Fibroblast of villous mesenchyme (primary cell): Measurements from ENCODE around the gene USP6. TPM values are rescaled to one million over a fixed set of nuclear protein-coding genes. Genes with fewer than 3 reads are reported as not detected.

ENCODE experiments used
- DNase-seq: peaks from one replicate; pipeline ENCODE4 v3.0.0-alpha.2; 2010; ENCODE audit warnings: low read depth
- H3K4me3 ChIP-seq: 2 replicates; pipeline ENCODE4 v1.5.1; 2011; ENCODE audit warnings: low read depth, mild to moderate bottlenecking, low read length
- total RNA-seq: library from RNA; depleted of rRNA; stranded (reverse); fragments of >200 nt; gene quantifications from 2 replicates; pipeline ENCODE4 v1.2.3, GENCODE V29; 2012
- TF ChIP-seq, protein P1 (sequence below): IDR thresholded peaks from 2 replicates; pipeline ENCODE4 v1.5.1; 2012; ENCODE audit warnings: low read depth, mild to moderate bottlenecking, low read length; ENCODE audit not compliant: insufficient read depth

Gene USP6
- total RNA-seq, 1 donor: not detected

DNA sequence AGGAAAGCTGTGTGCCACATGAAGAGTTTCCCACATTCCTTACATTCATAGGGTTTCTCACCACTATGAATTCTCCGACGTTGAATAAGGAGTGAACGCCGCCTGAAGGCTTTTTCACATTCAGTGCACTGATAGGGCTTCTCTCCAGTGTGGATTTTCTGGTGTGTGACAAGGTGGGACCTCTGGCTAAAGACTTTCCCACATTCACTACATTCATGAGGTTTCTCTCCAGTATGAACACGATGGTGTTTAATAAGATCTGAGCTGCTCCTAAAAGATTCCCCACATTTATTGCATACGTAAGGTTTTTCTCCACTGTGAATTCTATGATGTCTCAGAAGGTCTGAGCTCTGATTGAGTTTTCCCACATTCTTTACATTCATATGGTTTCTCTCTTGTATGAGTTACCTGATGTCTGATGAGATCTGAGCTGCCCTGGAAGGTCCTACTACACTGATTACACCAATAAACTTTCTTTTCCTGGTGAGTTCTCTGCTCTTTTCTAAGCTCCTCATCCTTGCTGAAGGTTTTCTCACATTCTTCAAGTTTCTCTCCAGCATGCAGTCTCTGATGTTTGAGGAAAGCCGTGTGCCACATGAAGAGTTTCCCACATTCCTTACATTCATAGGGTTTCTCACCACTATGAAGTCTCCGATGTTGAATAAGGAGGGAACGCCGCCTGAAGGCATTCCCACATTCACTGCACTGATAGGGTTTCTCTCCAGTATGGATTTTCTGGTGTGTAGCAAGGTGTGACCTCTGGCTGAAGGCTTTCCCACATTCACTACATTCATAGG, 65.9 kb downstream of the USP6 start:
- TF ChIP-seq, protein P1, sequence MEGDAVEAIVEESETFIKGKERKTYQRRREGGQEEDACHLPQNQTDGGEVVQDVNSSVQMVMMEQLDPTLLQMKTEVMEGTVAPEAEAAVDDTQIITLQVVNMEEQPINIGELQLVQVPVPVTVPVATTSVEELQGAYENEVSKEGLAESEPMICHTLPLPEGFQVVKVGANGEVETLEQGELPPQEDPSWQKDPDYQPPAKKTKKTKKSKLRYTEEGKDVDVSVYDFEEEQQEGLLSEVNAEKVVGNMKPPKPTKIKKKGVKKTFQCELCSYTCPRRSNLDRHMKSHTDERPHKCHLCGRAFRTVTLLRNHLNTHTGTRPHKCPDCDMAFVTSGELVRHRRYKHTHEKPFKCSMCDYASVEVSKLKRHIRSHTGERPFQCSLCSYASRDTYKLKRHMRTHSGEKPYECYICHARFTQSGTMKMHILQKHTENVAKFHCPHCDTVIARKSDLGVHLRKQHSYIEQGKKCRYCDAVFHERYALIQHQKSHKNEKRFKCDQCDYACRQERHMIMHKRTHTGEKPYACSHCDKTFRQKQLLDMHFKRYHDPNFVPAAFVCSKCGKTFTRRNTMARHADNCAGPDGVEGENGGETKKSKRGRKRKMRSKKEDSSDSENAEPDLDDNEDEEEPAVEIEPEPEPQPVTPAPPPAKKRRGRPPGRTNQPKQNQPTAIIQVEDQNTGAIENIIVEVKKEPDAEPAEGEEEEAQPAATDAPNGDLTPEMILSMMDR: no peak
- DNase-seq: no peak
- no peak overlapping the region for H3K4me3 ChIP-seq

DNA sequence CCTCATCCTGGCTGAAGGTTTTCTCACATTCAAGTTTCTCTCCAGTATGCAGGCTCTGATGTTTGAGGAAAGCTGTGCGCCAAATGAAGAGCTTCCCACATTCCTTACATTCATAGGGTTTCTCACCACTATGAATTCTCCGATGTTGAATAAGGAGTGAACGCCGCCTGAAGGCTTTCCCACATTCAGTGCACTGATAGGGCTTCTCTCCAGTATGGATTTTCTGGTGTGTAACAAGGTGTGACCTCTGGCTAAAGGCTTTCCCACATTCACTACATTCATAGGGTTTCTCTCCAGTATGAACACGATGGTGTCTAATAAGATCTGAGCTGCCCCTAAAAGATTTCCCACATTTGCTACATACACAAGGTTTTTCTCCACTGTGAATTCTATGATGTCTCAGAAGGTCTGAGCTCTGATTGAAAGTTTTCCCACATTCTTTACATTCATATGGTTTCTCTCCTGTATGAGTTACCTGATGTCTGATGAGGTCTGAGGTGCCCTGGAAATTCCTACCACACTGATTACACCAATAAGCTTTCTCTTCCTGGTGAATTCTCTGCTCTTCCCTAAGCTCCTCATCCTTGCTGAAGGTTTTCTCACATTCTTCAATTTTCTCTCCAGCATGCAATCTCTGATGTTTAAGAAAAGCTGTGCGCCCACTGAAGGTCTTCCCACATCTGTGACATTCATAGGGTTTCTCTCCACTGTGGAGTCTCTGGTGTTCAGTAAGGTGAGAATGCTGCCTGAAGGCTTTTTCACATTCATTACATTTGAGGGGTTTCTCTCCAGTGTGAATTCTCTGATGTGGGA, 67.0 kb downstream of the USP6 start:
- no peak overlapping the region for H3K4me3 ChIP-seq
- no peak for DNase-seq
- TF ChIP-seq, protein P1: no peak

DNA sequence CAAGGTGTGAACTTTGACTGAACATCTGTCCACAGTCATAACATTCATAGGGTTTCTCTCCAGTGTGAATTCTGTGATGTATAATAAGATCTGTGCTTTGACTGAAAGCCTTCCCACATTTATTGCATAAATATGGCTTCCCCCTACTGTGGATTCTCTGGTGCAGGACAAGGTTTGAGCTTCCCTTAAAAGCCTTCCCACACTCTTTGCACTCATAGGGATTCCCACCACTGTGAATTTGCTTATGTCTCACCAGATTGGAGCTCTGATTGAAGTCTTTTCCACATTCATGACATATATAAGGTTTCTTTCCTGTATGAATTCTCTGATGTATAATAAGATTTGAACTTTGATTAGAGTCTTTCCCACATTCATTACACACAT, 67.6 kb downstream of the USP6 start:
- TF ChIP-seq, protein P1: no peak
- H3K4me3 ChIP-seq: no peak overlapping the region
- no peak for DNase-seq

DNA sequence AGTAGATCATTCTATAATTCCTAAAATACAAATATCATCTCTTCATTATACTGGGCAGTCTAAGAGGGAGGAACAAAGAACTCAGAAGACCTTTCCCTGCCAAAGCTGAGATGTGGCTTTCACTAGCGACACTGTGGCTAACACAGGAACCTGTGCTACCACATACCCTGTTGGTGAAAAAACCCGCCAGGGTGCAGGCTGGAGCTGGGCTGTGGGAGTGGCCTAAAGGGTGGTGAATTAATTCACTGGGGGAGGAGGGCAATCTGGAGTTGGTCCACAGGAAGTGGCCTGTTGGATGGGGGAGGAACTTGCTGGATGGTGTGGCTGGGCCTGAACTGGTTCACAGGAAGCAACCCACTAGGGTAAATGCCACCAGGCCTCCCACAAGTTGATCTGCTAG, 68.5 kb downstream of the USP6 start:
- H3K4me3 ChIP-seq: no peak overlapping the region
- no peak for DNase-seq
- TF ChIP-seq, protein P1: no peak

DNA sequence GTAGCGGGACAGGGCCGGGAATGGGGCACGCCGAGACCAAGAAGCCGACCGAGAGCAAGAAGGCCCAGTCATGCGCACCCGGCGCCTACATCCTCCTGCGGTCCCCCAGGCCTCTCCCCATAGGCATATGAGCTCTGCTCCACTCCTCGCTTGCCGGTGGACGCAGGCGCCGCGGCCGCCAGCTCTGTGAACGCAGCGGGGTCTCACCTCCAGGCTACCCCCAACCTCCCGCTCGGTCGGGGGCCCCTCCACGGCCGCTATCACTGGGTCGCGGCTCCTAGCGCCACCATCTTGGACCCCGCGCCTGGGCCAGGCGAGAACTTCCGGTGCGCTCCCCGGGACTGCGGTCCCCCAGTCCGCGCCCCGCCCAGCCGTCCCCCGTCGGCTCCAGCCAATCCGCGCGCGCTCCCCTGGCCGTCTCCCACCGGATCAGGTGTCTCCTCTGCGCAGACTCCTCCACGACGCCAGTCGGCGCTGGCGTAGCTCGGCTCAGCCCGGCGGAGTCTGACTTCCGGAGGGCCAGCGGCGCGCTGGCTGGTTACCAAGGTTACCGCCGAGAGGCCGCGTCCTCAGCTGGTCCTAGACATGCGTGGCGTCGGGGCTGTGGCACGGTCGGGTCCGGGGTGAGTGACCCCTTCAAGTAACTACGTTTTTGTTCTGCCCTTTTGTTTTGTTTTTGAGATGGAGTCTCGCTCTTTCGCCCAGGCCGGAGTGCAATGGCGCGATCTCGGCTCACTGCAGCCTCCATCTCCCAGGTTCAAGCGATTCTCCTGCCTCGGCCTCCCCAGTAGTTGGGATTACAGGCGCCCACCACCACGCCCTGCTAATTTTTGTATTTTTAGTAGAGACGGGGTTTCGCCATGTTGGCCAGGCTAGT, 75.9 kb downstream of the USP6 start, which contains the start of gene ZNF594:
ZNF594 (minus strand) TSS at position 328 of the 877 bp plus-strand sequence. CDS start 7,612 bp downstream, outside the sequence.
- peak within 1 kb of the TSS; percentile 88 for H3K4me3 ChIP-seq
- peak; percentile 95 for DNase-seq
- TF ChIP-seq, protein P1: peak; percentile 64

DNA sequence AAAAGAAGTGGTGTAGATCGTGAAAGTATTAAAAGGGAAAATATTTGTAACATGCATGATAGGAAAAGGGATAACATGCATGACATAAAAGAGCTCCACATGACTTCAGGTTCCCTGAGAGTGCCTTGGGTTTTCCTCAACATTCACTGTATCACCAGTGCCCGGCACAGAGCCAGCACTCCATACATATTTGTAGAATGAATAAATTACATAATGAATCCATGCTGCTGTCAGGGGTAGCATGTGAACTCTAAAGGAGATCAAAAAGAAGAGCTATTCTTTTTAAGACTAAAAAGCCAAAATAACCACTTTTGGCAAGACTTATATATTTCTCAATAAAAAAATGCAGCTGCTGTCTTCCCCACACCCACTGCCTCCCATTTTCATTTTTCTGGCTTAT, 78.5 kb downstream of the USP6 start:
- TF ChIP-seq, protein P1: no peak
- DNase-seq: no peak
- H3K4me3 ChIP-seq: no peak overlapping the region
